GM12878 (cell line): ENCODE measurements around the gene SELENOM.

Experiments used
- EED ChIP-seq: sonication (generic); IDR thresholded peaks from 2 replicates; pipeline ENCODE4 v1.6.1; 2016; ENCODE audit warnings: antibody characterized with exemption, low read depth
- EP300 ChIP-seq, 2 experiments: fragments of 150-350 bp in 1 of 2; IDR thresholded peaks; 2 replicates each; pipeline ENCODE4 v1.6.1; 2011 to 2012; ENCODE audit warnings: low read depth in 2 of 2, low read length in 2 of 2, borderline replicate concordance in 1 of 2, improper control_type of control experiment in 1 of 2, inconsistent platforms in 1 of 2; ENCODE audit not compliant: control insufficient read depth in 1 of 2
- GABPA ChIP-seq: IDR thresholded peaks from 2 replicates; pipeline ENCODE4 v1.6.1; 2014; ENCODE audit warnings: antibody characterized with exemption, low read depth, mild to moderate bottlenecking, inconsistent platforms
- GATAD2B ChIP-seq: fragments of 450-650 bp; conservative IDR thresholded peaks from 2 replicates; pipeline ENCODE4 v1.6.1; 2017; ENCODE audit warnings: low read depth, mild to moderate bottlenecking, moderate library complexity
- JUNB ChIP-seq: IDR thresholded peaks from 2 replicates; pipeline ENCODE4 v1.6.1; 2016; ENCODE audit warnings: antibody characterized with exemption, mild to moderate bottlenecking
- KDM1A ChIP-seq: fragments of 200-600 bp; sonication (generic); IDR thresholded peaks from 2 replicates; pipeline ENCODE4 v1.6.1; 2016; ENCODE audit warnings: borderline replicate concordance
- NBN ChIP-seq: fragments of 450-650 bp; IDR thresholded peaks from 2 replicates; pipeline ENCODE4 v1.6.1; 2016
- NFIC ChIP-seq: IDR thresholded peaks from 2 replicates; pipeline ENCODE4 v1.6.1; 2012; ENCODE audit warnings: low read depth, mild to moderate bottlenecking, inconsistent platforms, low read length, moderate library complexity
- NFYA ChIP-seq: IDR thresholded peaks from 2 replicates; pipeline ENCODE4 v1.6.1; 2011; ENCODE audit warnings: low read depth, mild to moderate bottlenecking, low read length, improper control_type of control experiment, borderline replicate concordance
- POLR2A ChIP-seq: IDR thresholded peaks from 2 replicates; pipeline ENCODE4 v1.6.1; 2011; ENCODE audit warnings: low read depth, mild to moderate bottlenecking, low read length
- SP1 ChIP-seq: IDR thresholded peaks from one replicate; pipeline ENCODE4 v1.6.1; 2011; ENCODE audit warnings: low read depth, low read length
- TF ChIP-seq, protein P1 (sequence below), 3 experiments: IDR thresholded peaks in 2 of 3; conservative IDR thresholded peaks in 1 of 3; 2 replicates each; pipeline ENCODE4 v1.5.1; 2011; ENCODE audit warnings: low read depth in 3 of 3, low read length in 3 of 3, mild to moderate bottlenecking in 3 of 3, control low read depth in 2 of 3, moderate library complexity in 2 of 3, inconsistent platforms in 1 of 3, mixed read lengths in 1 of 3; ENCODE audit not compliant: control insufficient read depth in 2 of 3, insufficient read depth in 1 of 3; ENCODE audit errors: extremely low read depth in 1 of 3
- TF ChIP-seq, protein P2 (sequence below): fragments of 450-650 bp; IDR thresholded peaks from 2 replicates; pipeline ENCODE4 v1.6.1; 2016; ENCODE audit warnings: mild to moderate bottlenecking, moderate library complexity, borderline replicate concordance
- TF ChIP-seq, protein P3 (sequence below): fragments of 450-650 bp; IDR thresholded peaks from 2 replicates; pipeline ENCODE4 v1.6.1; 2017; ENCODE audit warnings: mild to moderate bottlenecking, moderate library complexity

DNA sequence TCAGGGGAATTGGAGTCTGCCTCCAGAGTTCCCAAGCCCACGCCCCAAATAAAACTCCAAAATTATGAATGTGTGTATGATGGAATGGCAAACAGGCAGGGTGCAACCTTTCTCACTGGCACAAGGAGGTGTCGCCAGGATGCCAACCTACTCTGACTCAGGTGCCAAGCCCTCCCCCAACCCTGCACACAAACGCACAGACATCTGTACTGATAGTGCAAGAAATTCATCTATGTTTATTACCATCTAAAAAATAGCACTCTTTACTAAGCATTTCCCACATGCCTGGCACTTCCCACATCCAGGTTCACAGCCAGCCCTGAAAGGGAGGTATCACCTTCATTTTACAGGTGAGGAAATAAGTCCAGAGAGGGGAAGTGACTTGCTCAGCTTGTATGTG, 31.7 kb upstream of the SELENOM start:
- no peak for TF ChIP-seq GATAD2B
- no peak for TF ChIP-seq SP1
- TF ChIP-seq GABPA, result no peak
- TF ChIP-seq, protein P1, sequence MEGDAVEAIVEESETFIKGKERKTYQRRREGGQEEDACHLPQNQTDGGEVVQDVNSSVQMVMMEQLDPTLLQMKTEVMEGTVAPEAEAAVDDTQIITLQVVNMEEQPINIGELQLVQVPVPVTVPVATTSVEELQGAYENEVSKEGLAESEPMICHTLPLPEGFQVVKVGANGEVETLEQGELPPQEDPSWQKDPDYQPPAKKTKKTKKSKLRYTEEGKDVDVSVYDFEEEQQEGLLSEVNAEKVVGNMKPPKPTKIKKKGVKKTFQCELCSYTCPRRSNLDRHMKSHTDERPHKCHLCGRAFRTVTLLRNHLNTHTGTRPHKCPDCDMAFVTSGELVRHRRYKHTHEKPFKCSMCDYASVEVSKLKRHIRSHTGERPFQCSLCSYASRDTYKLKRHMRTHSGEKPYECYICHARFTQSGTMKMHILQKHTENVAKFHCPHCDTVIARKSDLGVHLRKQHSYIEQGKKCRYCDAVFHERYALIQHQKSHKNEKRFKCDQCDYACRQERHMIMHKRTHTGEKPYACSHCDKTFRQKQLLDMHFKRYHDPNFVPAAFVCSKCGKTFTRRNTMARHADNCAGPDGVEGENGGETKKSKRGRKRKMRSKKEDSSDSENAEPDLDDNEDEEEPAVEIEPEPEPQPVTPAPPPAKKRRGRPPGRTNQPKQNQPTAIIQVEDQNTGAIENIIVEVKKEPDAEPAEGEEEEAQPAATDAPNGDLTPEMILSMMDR (IDR thresholded peaks at IDR 0.05 in 2 of 3, conservative IDR thresholded peaks at IDR 0.05 in 1 of 3; ENCODE audit: control insufficient read depth in 2 of 3, extremely low read depth in 1 of 3, insufficient read depth in 1 of 3, low read depth in 3 of 3, low read length in 3 of 3), result no peak
- no peak for TF ChIP-seq NFYA
- TF ChIP-seq POLR2A, result no peak
- TF ChIP-seq NBN, result no peak
- no peak for TF ChIP-seq EP300 (IDR thresholded peaks at IDR 0.05; ENCODE audit: borderline replicate concordance in 1 of 2, control insufficient read depth in 1 of 2, low read depth in 2 of 2, low read length in 2 of 2)
- TF ChIP-seq, protein P2, sequence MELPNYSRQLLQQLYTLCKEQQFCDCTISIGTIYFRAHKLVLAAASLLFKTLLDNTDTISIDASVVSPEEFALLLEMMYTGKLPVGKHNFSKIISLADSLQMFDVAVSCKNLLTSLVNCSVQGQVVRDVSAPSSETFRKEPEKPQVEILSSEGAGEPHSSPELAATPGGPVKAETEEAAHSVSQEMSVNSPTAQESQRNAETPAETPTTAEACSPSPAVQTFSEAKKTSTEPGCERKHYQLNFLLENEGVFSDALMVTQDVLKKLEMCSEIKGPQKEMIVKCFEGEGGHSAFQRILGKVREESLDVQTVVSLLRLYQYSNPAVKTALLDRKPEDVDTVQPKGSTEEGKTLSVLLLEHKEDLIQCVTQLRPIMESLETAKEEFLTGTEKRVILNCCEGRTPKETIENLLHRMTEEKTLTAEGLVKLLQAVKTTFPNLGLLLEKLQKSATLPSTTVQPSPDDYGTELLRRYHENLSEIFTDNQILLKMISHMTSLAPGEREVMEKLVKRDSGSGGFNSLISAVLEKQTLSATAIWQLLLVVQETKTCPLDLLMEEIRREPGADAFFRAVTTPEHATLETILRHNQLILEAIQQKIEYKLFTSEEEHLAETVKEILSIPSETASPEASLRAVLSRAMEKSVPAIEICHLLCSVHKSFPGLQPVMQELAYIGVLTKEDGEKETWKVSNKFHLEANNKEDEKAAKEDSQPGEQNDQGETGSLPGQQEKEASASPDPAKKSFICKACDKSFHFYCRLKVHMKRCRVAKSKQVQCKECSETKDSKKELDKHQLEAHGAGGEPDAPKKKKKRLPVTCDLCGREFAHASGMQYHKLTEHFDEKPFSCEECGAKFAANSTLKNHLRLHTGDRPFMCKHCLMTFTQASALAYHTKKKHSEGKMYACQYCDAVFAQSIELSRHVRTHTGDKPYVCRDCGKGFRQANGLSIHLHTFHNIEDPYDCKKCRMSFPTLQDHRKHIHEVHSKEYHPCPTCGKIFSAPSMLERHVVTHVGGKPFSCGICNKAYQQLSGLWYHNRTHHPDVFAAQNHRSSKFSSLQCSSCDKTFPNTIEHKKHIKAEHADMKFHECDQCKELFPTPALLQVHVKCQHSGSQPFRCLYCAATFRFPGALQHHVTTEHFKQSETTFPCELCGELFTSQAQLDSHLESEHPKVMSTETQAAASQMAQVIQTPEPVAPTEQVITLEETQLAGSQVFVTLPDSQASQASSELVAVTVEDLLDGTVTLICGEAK, result no peak
- TF ChIP-seq, protein P3, sequence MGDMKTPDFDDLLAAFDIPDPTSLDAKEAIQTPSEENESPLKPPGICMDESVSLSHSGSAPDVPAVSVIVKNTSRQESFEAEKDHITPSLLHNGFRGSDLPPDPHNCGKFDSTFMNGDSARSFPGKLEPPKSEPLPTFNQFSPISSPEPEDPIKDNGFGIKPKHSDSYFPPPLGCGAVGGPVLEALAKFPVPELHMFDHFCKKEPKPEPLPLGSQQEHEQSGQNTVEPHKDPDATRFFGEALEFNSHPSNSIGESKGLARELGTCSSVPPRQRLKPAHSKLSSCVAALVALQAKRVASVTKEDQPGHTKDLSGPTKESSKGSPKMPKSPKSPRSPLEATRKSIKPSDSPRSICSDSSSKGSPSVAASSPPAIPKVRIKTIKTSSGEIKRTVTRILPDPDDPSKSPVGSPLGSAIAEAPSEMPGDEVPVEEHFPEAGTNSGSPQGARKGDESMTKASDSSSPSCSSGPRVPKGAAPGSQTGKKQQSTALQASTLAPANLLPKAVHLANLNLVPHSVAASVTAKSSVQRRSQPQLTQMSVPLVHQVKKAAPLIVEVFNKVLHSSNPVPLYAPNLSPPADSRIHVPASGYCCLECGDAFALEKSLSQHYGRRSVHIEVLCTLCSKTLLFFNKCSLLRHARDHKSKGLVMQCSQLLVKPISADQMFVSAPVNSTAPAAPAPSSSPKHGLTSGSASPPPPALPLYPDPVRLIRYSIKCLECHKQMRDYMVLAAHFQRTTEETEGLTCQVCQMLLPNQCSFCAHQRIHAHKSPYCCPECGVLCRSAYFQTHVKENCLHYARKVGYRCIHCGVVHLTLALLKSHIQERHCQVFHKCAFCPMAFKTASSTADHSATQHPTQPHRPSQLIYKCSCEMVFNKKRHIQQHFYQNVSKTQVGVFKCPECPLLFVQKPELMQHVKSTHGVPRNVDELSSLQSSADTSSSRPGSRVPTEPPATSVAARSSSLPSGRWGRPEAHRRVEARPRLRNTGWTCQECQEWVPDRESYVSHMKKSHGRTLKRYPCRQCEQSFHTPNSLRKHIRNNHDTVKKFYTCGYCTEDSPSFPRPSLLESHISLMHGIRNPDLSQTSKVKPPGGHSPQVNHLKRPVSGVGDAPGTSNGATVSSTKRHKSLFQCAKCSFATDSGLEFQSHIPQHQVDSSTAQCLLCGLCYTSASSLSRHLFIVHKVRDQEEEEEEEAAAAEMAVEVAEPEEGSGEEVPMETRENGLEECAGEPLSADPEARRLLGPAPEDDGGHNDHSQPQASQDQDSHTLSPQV, result no peak
- TF ChIP-seq JUNB, result no peak
- no peak for TF ChIP-seq KDM1A
- TF ChIP-seq NFIC, result no peak
- TF ChIP-seq EED, result no peak
